Panc1 (cell line): Measurements from ENCODE around the gene KRI1. TPM values are rescaled to one million over a fixed set of nuclear protein-coding genes. Genes with fewer than 3 reads are reported as not detected.

Experiments used
- ATAC-seq: fragments of 200-7000 bp; cut with Tn5 transposase; 2 replicates; pipeline ENCODE4 v1.9.1; 2020; ENCODE audit warnings: mild to moderate bottlenecking, moderate library complexity
- BruUV-seq: library from RNA; stranded (reverse); fragments of 400-500 nt; replicated peaks from 2 replicates; lab custom pipeline; 2021; lab: Mats Ljungman, UMichigan
- CTCF ChIA-PET: fragments of 300-600 bp; sonication (Branson Sonifier 250); formaldehyde crosslinking; loops from one replicate; lab custom pipeline; 2022; ENCODE audit warnings: antibody characterized with exemption; lab: Charles Lee
- POLR2A ChIA-PET: fragments of 300-600 bp; sonication (Branson Sonifier 250); formaldehyde crosslinking; loops from one replicate; lab custom pipeline; 2022; ENCODE audit warnings: antibody characterized with exemption; lab: Charles Lee
- DNase-seq: peaks from one replicate; pipeline ENCODE4 v3.0.0-alpha.2; 2010; ENCODE audit warnings: low read depth, low spot score
- H3K27ac ChIP-seq: 2 replicates; pipeline ENCODE4 v1.5.1; 2011; ENCODE audit warnings: mild to moderate bottlenecking, low read length, inconsistent platforms
- H3K27me3 ChIP-seq: fragments of 200-500 bp; sonication (Bioruptor generic); 2 replicates; pipeline ENCODE4 v1.6.0; 2014; ENCODE audit warnings: low read length, inconsistent platforms; ENCODE audit not compliant: control insufficient read depth, insufficient read depth
- H3K36me3 ChIP-seq: fragments of 200-500 bp; sonication (Bioruptor generic); 2 replicates; pipeline ENCODE4 v1.5.1; 2014; ENCODE audit warnings: inconsistent platforms, mild to moderate bottlenecking, low read length, moderate library complexity; ENCODE audit not compliant: control insufficient read depth, insufficient read depth
- H3K4me1 ChIP-seq: 2 replicates; pipeline ENCODE4 v1.5.1; 2011; ENCODE audit warnings: inconsistent platforms, mild to moderate bottlenecking, low read length, moderate library complexity; ENCODE audit not compliant: control insufficient read depth, insufficient read depth
- H3K4me3 ChIP-seq, 2 experiments: 2 replicates each; pipeline ENCODE4 v1.5.1; 2011 to 2012; ENCODE audit warnings: low read depth in 2 of 2, low read length in 2 of 2, mild to moderate bottlenecking in 2 of 2, inconsistent platforms in 1 of 2, moderate library complexity in 1 of 2
- H3K9me3 ChIP-seq: fragments of 200-500 bp; sonication (Bioruptor generic); 2 replicates; pipeline ENCODE4 v1.5.1; 2014; ENCODE audit warnings: low read depth, mild to moderate bottlenecking, inconsistent platforms, low read length, moderate library complexity; ENCODE audit not compliant: control insufficient read depth, insufficient read depth
- POLR2AphosphoS5 ChIP-seq: IDR thresholded peaks from 2 replicates; pipeline ENCODE4 v1.6.1; 2012; ENCODE audit warnings: mild to moderate bottlenecking, low read depth, low read length, moderate library complexity
- SIN3A ChIP-seq: IDR thresholded peaks from 2 replicates; pipeline ENCODE4 v1.6.1; 2012; ENCODE audit warnings: low read depth, mild to moderate bottlenecking, low read length, moderate library complexity, borderline replicate concordance; ENCODE audit not compliant: insufficient read depth
- TCF7L2 ChIP-seq: IDR thresholded peaks from 2 replicates; pipeline ENCODE4 v1.6.1; 2011; ENCODE audit warnings: mild to moderate bottlenecking, low read depth, low read length, inconsistent platforms
- in situ Hi-C: cut with HindIII; loops from 2 replicates; pipeline ENCODE4 v1.10.0; 2016; ENCODE audit warnings: low sequenced_read_pairs, low pct_unique_long_range_greater_than_20kb
- intact Hi-C: fragments of 100-400 bp; cut with micrococcal nuclease; formaldehyde crosslinking; loops from one replicate; pipeline ENCODE4 v1.10.0; 2022; ENCODE audit not compliant: unreplicated experiment
- total RNA-seq: library from RNA; stranded (reverse); gene quantifications from one replicate; pipeline ENCODE4 v1.2.1, GENCODE V29; 2021; ENCODE audit not compliant: unreplicated experiment
- TF ChIP-seq, protein P1 (sequence below), 2 experiments: IDR thresholded peaks; 2 replicates each; pipeline ENCODE4 v1.6.1; 2011 to 2012; ENCODE audit warnings: low read depth in 2 of 2, control low read depth in 1 of 2, low read length in 1 of 2, mild to moderate bottlenecking in 1 of 2, moderate library complexity in 1 of 2; ENCODE audit not compliant: insufficient read depth in 1 of 2
- TF ChIP-seq, protein P2 (sequence below): fragments of 450-650 bp; IDR thresholded peaks from 2 replicates; pipeline ENCODE4 v1.5.1; 2017; ENCODE audit warnings: mild to moderate bottlenecking

KRI1 gene
- total RNA-seq, 1 experiment from 2014 or later, result 34.5 TPM

DNA sequence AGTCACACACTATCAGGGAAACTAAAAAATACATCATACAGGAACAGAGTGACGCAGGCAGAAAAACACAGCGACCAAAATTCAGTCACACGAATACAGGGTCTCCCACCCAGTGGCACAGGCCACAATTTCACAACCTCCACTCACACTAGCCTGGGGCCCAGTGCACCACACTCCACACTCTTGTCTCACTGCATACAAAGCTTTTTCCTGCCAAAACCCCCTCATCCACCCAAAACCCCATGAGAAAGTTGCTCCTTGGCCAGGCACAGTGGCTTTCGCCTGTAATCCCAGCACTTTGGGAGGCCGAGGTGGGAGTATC, 49.8 kb downstream of the KRI1 start:
- Histone ChIP-seq H3K36me3 (no peaks in the 10 kb centered on the region; the same call in 1 of the 2 replicates), H3K27ac (no peak overlapping the region), H3K4me3 (no peak overlapping the region), H3K27me3 (no peaks in the 10 kb centered on the region), H3K9me3 (no peaks in the 10 kb centered on the region), H3K4me1 (peaks cover 13% of the 10 kb centered on the region)
- POLR2A ChIA-PET, result no interaction called here
- intact Hi-C loops, result no loop called here
- CTCF ChIA-PET, result no interaction called here
- TF ChIP-seq, protein P1, sequence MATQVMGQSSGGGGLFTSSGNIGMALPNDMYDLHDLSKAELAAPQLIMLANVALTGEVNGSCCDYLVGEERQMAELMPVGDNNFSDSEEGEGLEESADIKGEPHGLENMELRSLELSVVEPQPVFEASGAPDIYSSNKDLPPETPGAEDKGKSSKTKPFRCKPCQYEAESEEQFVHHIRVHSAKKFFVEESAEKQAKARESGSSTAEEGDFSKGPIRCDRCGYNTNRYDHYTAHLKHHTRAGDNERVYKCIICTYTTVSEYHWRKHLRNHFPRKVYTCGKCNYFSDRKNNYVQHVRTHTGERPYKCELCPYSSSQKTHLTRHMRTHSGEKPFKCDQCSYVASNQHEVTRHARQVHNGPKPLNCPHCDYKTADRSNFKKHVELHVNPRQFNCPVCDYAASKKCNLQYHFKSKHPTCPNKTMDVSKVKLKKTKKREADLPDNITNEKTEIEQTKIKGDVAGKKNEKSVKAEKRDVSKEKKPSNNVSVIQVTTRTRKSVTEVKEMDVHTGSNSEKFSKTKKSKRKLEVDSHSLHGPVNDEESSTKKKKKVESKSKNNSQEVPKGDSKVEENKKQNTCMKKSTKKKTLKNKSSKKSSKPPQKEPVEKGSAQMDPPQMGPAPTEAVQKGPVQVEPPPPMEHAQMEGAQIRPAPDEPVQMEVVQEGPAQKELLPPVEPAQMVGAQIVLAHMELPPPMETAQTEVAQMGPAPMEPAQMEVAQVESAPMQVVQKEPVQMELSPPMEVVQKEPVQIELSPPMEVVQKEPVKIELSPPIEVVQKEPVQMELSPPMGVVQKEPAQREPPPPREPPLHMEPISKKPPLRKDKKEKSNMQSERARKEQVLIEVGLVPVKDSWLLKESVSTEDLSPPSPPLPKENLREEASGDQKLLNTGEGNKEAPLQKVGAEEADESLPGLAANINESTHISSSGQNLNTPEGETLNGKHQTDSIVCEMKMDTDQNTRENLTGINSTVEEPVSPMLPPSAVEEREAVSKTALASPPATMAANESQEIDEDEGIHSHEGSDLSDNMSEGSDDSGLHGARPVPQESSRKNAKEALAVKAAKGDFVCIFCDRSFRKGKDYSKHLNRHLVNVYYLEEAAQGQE (IDR thresholded peaks at IDR 0.05; ENCODE audit: insufficient read depth in 1 of 2, low read depth in 2 of 2, low read length in 1 of 2), result no peak
- TF ChIP-seq POLR2AphosphoS5, result no peak
- TF ChIP-seq SIN3A, result no peak
- no peak for ATAC-seq
- no peak for DNase-seq
- in situ Hi-C loops, result no loop called here
- BruUV-seq, result no TSS peak

DNA sequence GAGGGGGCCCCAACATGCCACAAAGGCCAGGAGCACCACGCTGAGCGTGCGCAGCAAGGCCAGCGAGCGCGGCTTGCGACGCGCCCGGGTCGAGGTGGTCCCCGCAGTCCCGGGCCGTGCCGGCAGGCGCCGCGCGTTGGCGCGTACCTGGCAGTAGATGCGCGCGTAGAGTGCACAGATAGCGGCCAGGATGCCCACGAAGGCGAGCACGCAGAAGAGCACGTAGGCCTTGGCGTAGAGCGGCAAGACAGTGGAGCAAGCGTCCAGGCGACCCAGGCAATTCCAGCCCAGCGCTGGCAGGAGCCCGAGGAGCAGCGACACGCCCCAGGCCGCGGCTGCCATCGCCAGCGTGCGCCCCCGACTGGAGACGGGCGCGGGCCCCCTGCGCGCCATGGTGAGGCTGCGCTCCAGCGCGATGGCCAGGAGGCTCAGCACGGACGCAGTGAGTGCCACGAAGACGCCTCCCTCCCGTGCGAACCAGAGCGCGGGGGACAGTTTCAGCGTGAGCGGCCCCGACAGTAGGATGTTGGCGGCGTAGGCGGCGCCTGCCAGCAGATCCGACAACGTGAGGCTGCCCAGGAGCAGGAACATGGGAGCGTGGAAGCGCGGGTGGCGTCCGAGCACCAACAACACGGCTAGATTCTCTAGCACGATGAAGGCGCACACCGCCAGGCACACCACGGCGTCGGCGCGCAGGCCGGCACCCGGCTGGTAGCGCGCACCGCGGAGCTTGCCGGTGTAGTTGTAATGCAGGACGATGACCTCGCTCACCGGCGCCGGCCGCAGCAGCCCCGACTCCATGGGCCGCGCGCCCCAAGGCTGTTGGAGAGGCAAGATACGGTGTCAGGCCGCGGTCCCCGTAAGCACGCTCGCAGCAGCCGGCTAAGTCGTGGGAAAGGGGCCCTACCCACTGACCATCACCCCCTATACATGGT, 51.3 kb downstream of the KRI1 start:
- CTCF ChIA-PET, result no interaction called here
- intact Hi-C loops (no loop called here), in situ Hi-C loops (no loop called here)
- DNase-seq (no peak), ATAC-seq (no peak)
- H3K27ac ChIP-seq, result no peak overlapping the region
- TF ChIP-seq SIN3A, result no peak
- TF ChIP-seq, protein P1 (IDR thresholded peaks at IDR 0.05; ENCODE audit: insufficient read depth in 1 of 2, low read depth in 2 of 2, low read length in 1 of 2), result no peak
- no peak for TF ChIP-seq POLR2AphosphoS5
- TF ChIP-seq TCF7L2, result no peak
- TF ChIP-seq, protein P2, sequence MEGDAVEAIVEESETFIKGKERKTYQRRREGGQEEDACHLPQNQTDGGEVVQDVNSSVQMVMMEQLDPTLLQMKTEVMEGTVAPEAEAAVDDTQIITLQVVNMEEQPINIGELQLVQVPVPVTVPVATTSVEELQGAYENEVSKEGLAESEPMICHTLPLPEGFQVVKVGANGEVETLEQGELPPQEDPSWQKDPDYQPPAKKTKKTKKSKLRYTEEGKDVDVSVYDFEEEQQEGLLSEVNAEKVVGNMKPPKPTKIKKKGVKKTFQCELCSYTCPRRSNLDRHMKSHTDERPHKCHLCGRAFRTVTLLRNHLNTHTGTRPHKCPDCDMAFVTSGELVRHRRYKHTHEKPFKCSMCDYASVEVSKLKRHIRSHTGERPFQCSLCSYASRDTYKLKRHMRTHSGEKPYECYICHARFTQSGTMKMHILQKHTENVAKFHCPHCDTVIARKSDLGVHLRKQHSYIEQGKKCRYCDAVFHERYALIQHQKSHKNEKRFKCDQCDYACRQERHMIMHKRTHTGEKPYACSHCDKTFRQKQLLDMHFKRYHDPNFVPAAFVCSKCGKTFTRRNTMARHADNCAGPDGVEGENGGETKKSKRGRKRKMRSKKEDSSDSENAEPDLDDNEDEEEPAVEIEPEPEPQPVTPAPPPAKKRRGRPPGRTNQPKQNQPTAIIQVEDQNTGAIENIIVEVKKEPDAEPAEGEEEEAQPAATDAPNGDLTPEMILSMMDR, result no peak
- H3K9me3 ChIP-seq, result no peaks in the 10 kb centered on the region
- H3K27me3 ChIP-seq, result no peaks in the 10 kb centered on the region
- peaks cover 13% of the 10 kb centered on the region for H3K4me1 ChIP-seq
- no TSS peak for BruUV-seq
- no peak overlapping the region for H3K4me3 ChIP-seq
- POLR2A ChIA-PET, result no interaction called here
- no peaks in the 10 kb centered on the region; the same call in 1 of the 2 replicates for H3K36me3 ChIP-seq
